PC-3 (cell line): Measurements from ENCODE around the gene SYNGR3. TPM values are rescaled to one million over a fixed set of nuclear protein-coding genes. Genes with fewer than 3 reads are reported as not detected.

Source experiments
- ATAC-seq: fragments of 200-7000 bp; cut with Tn5 transposase; 2 replicates; pipeline ENCODE4 v1.9.1; 2020; ENCODE audit warnings: mild to moderate bottlenecking, moderate library complexity
- BruUV-seq: library from RNA; stranded (reverse); fragments of 400-500 nt; replicated peaks from 2 replicates; lab custom pipeline; 2021; lab: Mats Ljungman, UMichigan
- CTCF ChIA-PET: fragments of 300-600 bp; sonication (Branson Sonifier 250); formaldehyde crosslinking; loops from one replicate; lab custom pipeline; 2022; ENCODE audit warnings: antibody characterized with exemption; lab: Charles Lee
- POLR2A ChIA-PET: fragments of 300-600 bp; sonication (Branson Sonifier 250); formaldehyde crosslinking; loops from one replicate; lab custom pipeline; 2022; ENCODE audit warnings: antibody characterized with exemption; ENCODE audit not compliant: unreplicated experiment; lab: Charles Lee
- DNase-seq: peaks from one replicate; pipeline ENCODE4 v3.0.0-alpha.2; 2015
- H2AFZ ChIP-seq: fragments of 300-600 bp; sonication (generic); 2 replicates; pipeline ENCODE4 v1.6.0; 2016; ENCODE audit warnings: antibody characterized with exemption, low read length
- H3F3A ChIP-seq: fragments of 300-600 bp; sonication (generic); one replicate; pipeline ENCODE4 v1.6.0; 2017; ENCODE audit warnings: antibody characterized with exemption, low read length, control low read depth, mild to moderate bottlenecking; ENCODE audit not compliant: unreplicated experiment
- H3K27ac ChIP-seq: fragments of 300-600 bp; sonication (generic); 2 replicates; pipeline ENCODE4 v1.5.1; 2016; ENCODE audit warnings: mild to moderate bottlenecking, low read length
- H3K27me3 ChIP-seq: fragments of 300-600 bp; sonication (generic); 2 replicates; pipeline ENCODE4 v1.6.1; 2016; ENCODE audit warnings: low read length, mixed read lengths
- H3K36me3 ChIP-seq: fragments of 300-600 bp; sonication (generic); 2 replicates; pipeline ENCODE4 v1.6.1; 2016; ENCODE audit warnings: low read depth, mixed run types, low read length, mixed read lengths
- H3K4me1 ChIP-seq: fragments of 300-600 bp; sonication (generic); 2 replicates; pipeline ENCODE4 v1.5.1; 2016; ENCODE audit warnings: low read length; ENCODE audit not compliant: insufficient read depth
- H3K4me2 ChIP-seq: fragments of 300-600 bp; sonication (generic); 2 replicates; pipeline ENCODE4 v1.6.0; 2016; ENCODE audit warnings: low read length
- H3K4me3 ChIP-seq: fragments of 300-600 bp; sonication (generic); 2 replicates; pipeline ENCODE4 v1.5.1; 2016; ENCODE audit warnings: mild to moderate bottlenecking, low read length, mixed read lengths
- H3K79me2 ChIP-seq: fragments of 300-600 bp; sonication (generic); 2 replicates; pipeline ENCODE4 v1.6.1; 2017; ENCODE audit warnings: low read length, mixed read lengths
- H3K9ac ChIP-seq: fragments of 300-600 bp; sonication (generic); 2 replicates; pipeline ENCODE4 v1.6.0; 2016; ENCODE audit warnings: mild to moderate bottlenecking, low read length
- H3K9me2 ChIP-seq: fragments of 300-600 bp; sonication (generic); replicated peaks from 2 replicates; pipeline ENCODE4 v1.6.1; 2016; ENCODE audit warnings: mixed run types, low read length, mixed read lengths
- H3K9me3 ChIP-seq: fragments of 300-600 bp; sonication (generic); 2 replicates; pipeline ENCODE4 v1.6.1; 2016; ENCODE audit warnings: low read length, mixed read lengths
- H4K20me1 ChIP-seq: fragments of 300-600 bp; sonication (generic); 2 replicates; pipeline ENCODE4 v1.6.1; 2016; ENCODE audit warnings: low read length, mixed read lengths
- CTCF ChIP-seq: fragments of 300-600 bp; sonication (generic); conservative IDR thresholded peaks from 2 replicates; pipeline ENCODE4 v1.5.1; 2017; ENCODE audit warnings: antibody characterized with exemption, low read depth, mild to moderate bottlenecking, low read length
- EZH2 ChIP-seq: fragments of 300-600 bp; sonication (generic); IDR thresholded peaks from one replicate; pipeline ENCODE4 v1.6.1; 2017; ENCODE audit warnings: antibody characterized with exemption, mild to moderate bottlenecking, low read length; ENCODE audit not compliant: unreplicated experiment
- EZH2phosphoT487 ChIP-seq: fragments of 300-600 bp; sonication (generic); IDR thresholded peaks from 2 replicates; pipeline ENCODE4 v1.6.1; 2018; ENCODE audit warnings: mild to moderate bottlenecking, antibody characterized with exemption, low read length, borderline replicate concordance
- intact Hi-C: fragments of 100-400 bp; cut with micrococcal nuclease; formaldehyde crosslinking; loops from 2 replicates; pipeline ENCODE4 v1.9.0; 2023
- total RNA-seq: library from RNA; depleted of rRNA; stranded (reverse); fragments of >200 nt; gene quantifications from 2 replicates; pipeline ENCODE4 v1.2.3, GENCODE V29; 2014

The SYNGR3 gene
- total RNA-seq, 1 experiment from 2014 or later = 1.5 TPM

- intact Hi-C loops = no loop called here
- no peaks in the 10 kb centered on the region for H4K20me1 ChIP-seq
- no TSS peak for BruUV-seq
- H3K4me1 ChIP-seq = peaks cover 47% of the 10 kb centered on the region
- ChIA-PET POLR2A (interaction anchor here (0.6 kb wide), 1 partner anchor 17 kb away, joined by 9 read pairs; the partner anchor contains the start of gene RPS2), CTCF (no interaction called here)
- DNase-seq = peak; percentile 56
- no peaks in the 10 kb centered on the region; the same call in 1 of the 2 replicates for H3K36me3 ChIP-seq
- H3K27me3 ChIP-seq = no peaks in the 10 kb centered on the region
- H3K9ac ChIP-seq = no peak overlapping the region
- H3K4me2 ChIP-seq = no peak overlapping the region
- peaks cover 19% of the 10 kb centered on the region for H3K79me2 ChIP-seq
- H2AFZ ChIP-seq = no peak overlapping the region
- no peak for TF ChIP-seq CTCF
- no peak for TF ChIP-seq EZH2
- no peak for TF ChIP-seq EZH2phosphoT487
- peaks cover 3% of the 10 kb centered on the region for H3F3A ChIP-seq
- H3K9me2 ChIP-seq = no peaks in the 10 kb centered on the region
- no peak overlapping the region for H3K4me3 ChIP-seq
- no peaks in the 10 kb centered on the region for H3K9me3 ChIP-seq
- no peak overlapping the region for H3K27ac ChIP-seq
- ATAC-seq = peak; percentile 3; the same call in 1 of the 2 replicates
Measured at GRCh38 chr16:1982013-1982433, 7.7 kb upstream of the SYNGR3 start.

- DNase-seq (no peak), ATAC-seq (no peak)
- BruUV-seq = no TSS peak
- Histone ChIP-seq H3K27ac (no peak overlapping the region), H3K4me3 (peak overlapping the region; percentile 90), H3K79me2 (peaks cover 19% of the 10 kb centered on the region), H3K4me2 (peak overlapping the region; percentile 95), H3K9ac (no peak overlapping the region), H3F3A (peaks cover 3% of the 10 kb centered on the region), H4K20me1 (no peaks in the 10 kb centered on the region), H3K9me3 (no peaks in the 10 kb centered on the region), H3K9me2 (no peaks in the 10 kb centered on the region), H2AFZ (no peak overlapping the region), H3K4me1 (peaks cover 47% of the 10 kb centered on the region), H3K36me3 (no peaks in the 10 kb centered on the region; the same call in 1 of the 2 replicates), H3K27me3 (no peaks in the 10 kb centered on the region)
- ChIA-PET CTCF (no interaction called here), POLR2A (no interaction called here)
- intact Hi-C loops = no loop called here
- TF ChIP-seq EZH2 = no peak
- TF ChIP-seq EZH2phosphoT487 = no peak
- TF ChIP-seq CTCF = no peak
Measured at GRCh38 chr16:1982991-1983543, 6.7 kb upstream of the SYNGR3 start.
